GM18505 (cell line): ENCODE results near the gene ADD1.
"Not testable (repeated sequence)": the region's sequence is repeated elsewhere in the genome, so short reads cannot be mapped to it uniquely, and the experiment has no call there.

Experiments
- ATAC-seq: cut with Tn5 transposase; IDR thresholded peaks from one replicate; pipeline ENCODE4 v1.9.1; 2021; ENCODE audit not compliant: unreplicated experiment
- POLR2A ChIP-seq: IDR thresholded peaks from 4 replicates; pipeline ENCODE4 v1.6.1; 2011; ENCODE audit warnings: borderline replicate concordance; ENCODE audit not compliant: insufficient read depth, insufficient read length; ENCODE audit errors: extremely low read depth

ADD1 gene

GRCh38 chr4:2906218-2906617 is 62.6 kb downstream of the ADD1 start:
- TF ChIP-seq POLR2A = no peak
- no peak for ATAC-seq

GRCh38 chr4:2907226-2907625 is 63.6 kb downstream of the ADD1 start:
- no peak for TF ChIP-seq POLR2A

GRCh38 chr4:2907706-2908293 is 64.2 kb downstream of the ADD1 start:
- ATAC-seq = no peak
- TF ChIP-seq POLR2A = no peak

More at GRCh38 chr4:2907226-2907625, 63.6 kb downstream of the ADD1 start:
- ATAC-seq = no peak

- ATAC-seq = no peak
- no peak for TF ChIP-seq POLR2A
These were observed 65.0 kb downstream of the ADD1 start for GRCh38 chr4:2908686-2909085.

GRCh38 chr4:2909583-2909982 is 65.9 kb downstream of the ADD1 start:
- no peak for TF ChIP-seq POLR2A
- no peak for ATAC-seq

- TF ChIP-seq POLR2A = no peak
- no peak for ATAC-seq
These were observed 66.8 kb downstream of the ADD1 start for GRCh38 chr4:2910409-2910808.

GRCh38 chr4:2911868-2912267 is 68.2 kb downstream of the ADD1 start:
- no peak for TF ChIP-seq POLR2A
- ATAC-seq = no peak

- TF ChIP-seq POLR2A = no peak
These were observed 69.5 kb downstream of the ADD1 start for GRCh38 chr4:2913168-2913567.

GRCh38 chr4:2914256-2915126 is 70.8 kb downstream of the ADD1 start:
- no peak for ATAC-seq
- TF ChIP-seq POLR2A = no peak

More at GRCh38 chr4:2913168-2913567, 69.5 kb downstream of the ADD1 start:
- ATAC-seq = no peak

GRCh38 chr4:2915789-2916188 is 72.1 kb downstream of the ADD1 start:
- no peak for ATAC-seq
- no peak for TF ChIP-seq POLR2A

GRCh38 chr4:2916696-2917095 is 73.1 kb downstream of the ADD1 start:
- ATAC-seq = not testable (repeated sequence)

- ATAC-seq = not testable (repeated sequence)
These were observed 74.7 kb downstream of the ADD1 start for GRCh38 chr4:2918300-2918699.

- ATAC-seq = not testable (repeated sequence)
These were observed 75.1 kb downstream of the ADD1 start for GRCh38 chr4:2918714-2919113.

GRCh38 chr4:2922453-2923101 is 78.9 kb downstream of the ADD1 start:
- ATAC-seq = not testable (repeated sequence)

GRCh38 chr4:2923141-2923551 is 79.5 kb downstream of the ADD1 start:
- TF ChIP-seq POLR2A = no peak
- ATAC-seq = no peak
